Cerebellar nuclear complex (tissue), 1 donor: ENCODE data around the gene TRAPPC5.

Experiments
- DNase-seq, 2 experiments: peaks; one replicate each; lab custom pipeline; 2025; lab: John Stamatoyannopoulos, UW

The TRAPPC5 gene

GRCh38 chr19:7676376-7676775 is 4.3 kb upstream of the TRAPPC5 start:
- no peak for DNase-seq

- DNase-seq: no peak
These were observed 3.8 kb upstream of the TRAPPC5 start, which contains the start of gene MCEMP1 for GRCh38 chr19:7676854-7677253. TSS of gene MCEMP1 (plus strand) at chr19:7677090. CDS start at chr19:7677121, 31 bp downstream.

- DNase-seq: no peak
These were observed 2.8 kb upstream of the TRAPPC5 start for GRCh38 chr19:7677669-7678311.

GRCh38 chr19:7678971-7679751 is 1.5 kb upstream of the TRAPPC5 start:
- peak in 1 of 2 experiments; percentile 27 for DNase-seq

- no peak for DNase-seq
These were observed 645 bp upstream of the TRAPPC5 start for GRCh38 chr19:7679771-7680605.

GRCh38 chr19:7681340-7682174 is 924 bp downstream of the TRAPPC5 start:
- DNase-seq: peak in 1 of 2 experiments; percentile 27

- no peak for DNase-seq
These were observed 1.7 kb downstream of the TRAPPC5 start for GRCh38 chr19:7682175-7682855.

- DNase-seq: no peak
These were observed 5.2 kb downstream of the TRAPPC5 start for GRCh38 chr19:7685546-7686445.

- no peak for DNase-seq
These were observed 6.5 kb downstream of the TRAPPC5 start for GRCh38 chr19:7687177-7687576.

GRCh38 chr19:7689165-7689564 is 8.5 kb downstream of the TRAPPC5 start:
- DNase-seq: no peak

- DNase-seq: no peak
These were observed 10.2 kb downstream of the TRAPPC5 start for GRCh38 chr19:7690779-7691258.

GRCh38 chr19:7691497-7691896 is 10.9 kb downstream of the TRAPPC5 start:
- DNase-seq: no peak

GRCh38 chr19:7692417-7693088 is 11.9 kb downstream of the TRAPPC5 start:
- DNase-seq: no peak

GRCh38 chr19:7694499-7694898 is 13.9 kb downstream of the TRAPPC5 start:
- no peak for DNase-seq

- no peak for DNase-seq
These were observed 17.2 kb downstream of the TRAPPC5 start for GRCh38 chr19:7697721-7698287.

- DNase-seq: no peak
These were observed 17.9 kb downstream of the TRAPPC5 start for GRCh38 chr19:7698583-7698982.

- no peak for DNase-seq
These were observed 18.4 kb downstream of the TRAPPC5 start for GRCh38 chr19:7699003-7699402.

GRCh38 chr19:7699417-7700401 is 19.1 kb downstream of the TRAPPC5 start:
- no peak for DNase-seq
